GM06990 (cell line): ENCODE measurements around the gene SLC2A13.

Experiments used
- DNase-seq: peaks from one replicate; pipeline ENCODE4 v3.0.0-alpha.2; 2011; ENCODE audit not compliant: insufficient read length; ENCODE audit errors: extremely low read depth
- H3K27me3 ChIP-seq: replicated peaks from 2 replicates; pipeline ENCODE4 v1.6.0; 2011; ENCODE audit warnings: low read length; ENCODE audit not compliant: control insufficient read depth, insufficient read depth
- H3K36me3 ChIP-seq: 2 replicates; pipeline ENCODE4 v1.5.1; 2011; ENCODE audit warnings: low read length; ENCODE audit not compliant: control insufficient read depth, insufficient read depth
- H3K4me3 ChIP-seq: replicated peaks from 2 replicates; pipeline ENCODE4 v1.5.1; 2011; ENCODE audit warnings: low read depth, mild to moderate bottlenecking, control low read depth, low read length
- CTCF ChIP-seq: IDR thresholded peaks from 2 replicates; pipeline ENCODE4 v1.5.1; 2011; ENCODE audit warnings: low read length, control low read depth, mild to moderate bottlenecking, inconsistent platforms; ENCODE audit not compliant: insufficient read depth, poor library complexity, severe bottlenecking

The SLC2A13 gene

DNA sequence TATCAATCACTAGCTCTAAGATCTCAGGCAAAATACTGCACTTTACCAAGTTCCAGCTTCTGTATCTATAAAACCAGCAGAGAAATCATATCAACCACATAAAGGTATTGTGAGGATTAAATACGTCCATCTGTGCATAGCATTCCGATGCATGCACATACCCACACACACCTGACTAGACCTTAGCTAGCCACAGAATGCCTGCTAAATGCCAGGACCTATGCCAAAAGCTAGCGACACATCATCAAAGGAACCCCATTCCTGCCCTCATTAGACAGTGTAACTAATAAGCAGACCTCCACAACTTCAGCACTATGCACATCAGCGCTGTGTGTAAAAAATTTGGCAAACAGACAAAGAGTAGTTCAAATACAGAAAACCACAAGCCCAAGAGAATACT, 185.2 kb downstream of the SLC2A13 start:
- DNase-seq = no peak
- no peaks in the 10 kb centered on the region for H3K36me3 ChIP-seq
- no peaks in the 10 kb centered on the region for H3K27me3 ChIP-seq
- H3K4me3 ChIP-seq = no peak overlapping the region
- no peak for TF ChIP-seq CTCF

GRCh38 chr12:39920222-39920621, 185.7 kb downstream of the SLC2A13 start:
- Histone ChIP-seq H3K4me3 (no peak overlapping the region), H3K36me3 (no peaks in the 10 kb centered on the region), H3K27me3 (no peaks in the 10 kb centered on the region)
- no peak for TF ChIP-seq CTCF
- DNase-seq = no peak

DNA sequence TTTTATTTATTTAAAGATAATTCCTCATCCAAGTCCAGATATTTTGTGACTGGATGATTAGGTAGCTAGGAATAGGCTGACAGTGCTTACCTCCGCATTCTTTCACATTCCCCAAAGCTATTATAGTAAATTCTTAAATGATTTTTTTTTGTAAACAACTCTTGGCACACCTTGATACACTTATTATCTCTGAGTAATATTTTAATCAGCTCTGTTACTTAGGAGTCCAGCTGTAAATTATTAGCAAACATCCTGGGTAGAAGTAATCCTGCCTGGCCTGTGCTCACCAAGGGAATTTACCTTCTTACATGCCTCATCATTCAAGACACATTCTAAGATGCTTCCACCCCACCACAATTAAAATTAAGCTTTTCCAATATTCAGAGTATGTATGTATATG, 186.1 kb downstream of the SLC2A13 start:
- H3K36me3 ChIP-seq = no peaks in the 10 kb centered on the region
- no peak overlapping the region for H3K4me3 ChIP-seq
- no peaks in the 10 kb centered on the region for H3K27me3 ChIP-seq
- no peak for DNase-seq
- no peak for TF ChIP-seq CTCF

DNA sequence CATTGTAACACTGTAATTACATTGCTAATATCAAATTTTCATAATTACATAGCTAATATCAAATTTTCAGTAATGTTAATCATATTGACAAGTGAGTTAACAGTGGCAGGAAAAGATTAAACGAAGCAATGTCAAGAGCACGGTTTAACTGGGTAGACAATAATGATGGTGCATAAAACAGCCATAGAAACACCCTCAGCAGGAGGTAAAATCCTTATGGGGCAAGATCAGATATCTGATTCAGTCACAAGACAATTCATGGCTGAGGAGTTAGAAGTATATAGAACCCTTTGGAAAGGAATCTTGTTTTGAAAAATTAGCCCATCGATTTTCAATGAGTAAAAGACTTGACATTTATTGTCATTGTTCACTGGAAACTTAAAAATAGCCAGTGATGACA, 190.6 kb downstream of the SLC2A13 start:
- Histone ChIP-seq H3K4me3 (no peak overlapping the region), H3K27me3 (no peaks in the 10 kb centered on the region), H3K36me3 (no peaks in the 10 kb centered on the region)
- no peak for TF ChIP-seq CTCF
- DNase-seq = no peak

DNA sequence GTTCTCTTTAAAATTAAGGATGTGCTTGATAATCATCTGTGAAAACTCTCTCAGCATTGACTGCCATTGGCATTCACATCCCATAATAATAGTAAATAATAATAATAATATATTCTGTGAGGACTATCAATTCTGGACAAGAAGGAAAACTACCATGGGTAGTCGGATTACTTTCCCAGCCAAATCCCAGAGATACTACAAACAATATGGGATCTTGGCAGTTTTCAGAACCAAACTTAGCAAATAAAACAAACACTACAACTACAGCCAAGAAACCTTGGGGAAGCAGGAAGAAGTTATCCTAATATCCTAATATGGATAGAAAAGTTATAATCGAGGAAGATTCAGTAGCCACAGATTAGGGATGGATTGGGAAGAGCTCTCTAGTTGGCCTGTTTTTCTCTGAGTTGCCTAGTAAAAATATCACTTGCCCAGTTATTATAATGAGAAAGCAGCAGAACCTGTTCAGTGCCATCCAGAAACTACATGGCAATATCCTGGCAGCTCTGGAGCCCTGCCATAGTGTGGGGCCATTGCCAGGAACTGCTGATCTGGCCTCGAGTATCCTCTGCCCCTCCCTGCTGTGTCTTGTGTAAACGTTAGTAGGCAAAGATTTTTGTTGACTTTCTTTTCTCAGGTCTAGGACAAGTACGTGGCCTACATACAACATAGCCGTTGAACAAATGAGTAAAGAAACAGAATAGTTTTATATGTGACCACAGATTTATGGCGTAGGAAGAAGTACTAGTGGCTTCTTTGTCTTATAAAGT, 193.5 kb downstream of the SLC2A13 start:
- no peak for TF ChIP-seq CTCF
- H3K27me3 ChIP-seq = no peaks in the 10 kb centered on the region
- no peak overlapping the region for H3K4me3 ChIP-seq
- no peaks in the 10 kb centered on the region for H3K36me3 ChIP-seq
- DNase-seq = no peak

DNA sequence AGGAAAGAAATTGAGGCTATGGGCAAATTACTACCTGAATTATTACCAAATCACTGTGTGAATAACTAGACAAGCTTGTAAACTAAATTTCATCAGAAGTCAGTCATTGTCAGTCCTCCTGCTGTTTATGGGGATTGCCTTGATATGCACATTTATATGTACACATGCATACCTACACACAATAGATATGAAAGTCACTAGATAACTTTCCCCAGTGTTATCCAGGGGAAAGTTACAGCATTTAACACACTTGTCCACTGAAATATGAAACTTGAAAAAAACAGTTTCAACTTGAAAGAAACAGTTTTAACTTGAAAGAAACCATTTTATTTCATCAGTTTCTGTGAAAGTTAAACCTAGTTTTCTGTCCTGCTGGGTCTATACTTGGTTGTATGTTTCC, 199.6 kb downstream of the SLC2A13 start:
- TF ChIP-seq CTCF = no peak
- Histone ChIP-seq H3K36me3 (no peaks in the 10 kb centered on the region), H3K27me3 (no peaks in the 10 kb centered on the region), H3K4me3 (no peak overlapping the region)
- DNase-seq = no peak
